Thyroid gland (tissue), 4 donors: ENCODE data around the gene ZFYVE9. TPM values are rescaled to one million over a fixed set of nuclear protein-coding genes. Genes with fewer than 3 reads are reported as not detected.

Source experiments
- DNase-seq, 2 donors: peaks; one replicate each; pipeline ENCODE4 v3.0.0-alpha.2; 2019
- H3K27ac ChIP-seq, 3 donors: fragments of 200-600 bp; sonication (generic); 1 replicate in 2 of 3; 2 replicates in 1 of 3; pipeline ENCODE4 v1.5.1; 2016 to 2019; ENCODE audit warnings: mild to moderate bottlenecking in 1 of 3, moderate library complexity in 1 of 3
- H3K27me3 ChIP-seq: fragments of 200-600 bp; sonication (generic); one replicate; pipeline ENCODE4 v1.5.1; 2019
- H3K36me3 ChIP-seq, 2 donors: fragments of 200-600 bp; sonication (generic); one replicate each; pipeline ENCODE4 v1.5.1; 2016 to 2019
- H3K4me1 ChIP-seq, 2 donors: fragments of 200-600 bp; sonication (generic); one replicate each; pipeline ENCODE4 v1.5.1; 2017 to 2019
- H3K4me3 ChIP-seq, 3 donors: fragments of 200-600 bp; sonication (generic); replicated peaks in 1 of 3; 1 replicate in 2 of 3; 2 replicates in 1 of 3; pipeline ENCODE4 v1.5.1; 2016; ENCODE audit warnings: mild to moderate bottlenecking in 1 of 3
- H3K9me3 ChIP-seq: fragments of 200-600 bp; sonication (generic); one replicate; pipeline ENCODE4 v1.5.1; 2017
- POLR2A ChIP-seq, 2 donors: fragments of 450-650 bp; IDR thresholded peaks; one replicate each; pipeline ENCODE4 v1.6.1; 2017; ENCODE audit warnings: antibody characterized with exemption in 2 of 2, mild to moderate bottlenecking in 2 of 2, moderate library complexity in 1 of 2
- WGBS, 2 donors: methylation state at CpG; one replicate each; pipeline ENCODE4 v1.1.5; 2017; 5-methylcytosine and 5-hydroxymethylcytosine counted together
- intact Hi-C: fragments of 100-400 bp; cut with DNase I; formaldehyde crosslinking; loops from one replicate; pipeline ENCODE4 v1.15.1; 2023
- total RNA-seq, 4 donors: library from RNA; depleted of rRNA; stranded (reverse); fragments of >200 nt; gene quantifications; one replicate each; pipeline ENCODE4 v1.2.3, GENCODE V29; 2016
- TF ChIP-seq, protein P1 (sequence below), 6 experiments: fragments of 200-600 bp in 3 of 6; fragments of 450-650 bp in 3 of 6; sonication (generic) in 3 of 6; IDR thresholded peaks; one replicate each; pipeline ENCODE4 v1.5.1; 2016 to 2019; ENCODE audit warnings: antibody characterized with exemption in 6 of 6, mild to moderate bottlenecking in 2 of 6, inconsistent platforms in 1 of 6, moderate library complexity in 1 of 6

ZFYVE9 gene
- total RNA-seq, 4 donors from 2014 or later = 51.1 to 58.8 (median 54.1) TPM

GRCh38 chr1:52359676-52360594, 218.0 kb downstream of the ZFYVE9 start:
- no peak for DNase-seq
- WGBS, 2 donors = 93 to 97% methylated on average over 22 to 24 of the region's 24 CpGs
- peaks cover 73 to 76% of the 10 kb centered on the region in 2 donors for H3K36me3 ChIP-seq

DNA sequence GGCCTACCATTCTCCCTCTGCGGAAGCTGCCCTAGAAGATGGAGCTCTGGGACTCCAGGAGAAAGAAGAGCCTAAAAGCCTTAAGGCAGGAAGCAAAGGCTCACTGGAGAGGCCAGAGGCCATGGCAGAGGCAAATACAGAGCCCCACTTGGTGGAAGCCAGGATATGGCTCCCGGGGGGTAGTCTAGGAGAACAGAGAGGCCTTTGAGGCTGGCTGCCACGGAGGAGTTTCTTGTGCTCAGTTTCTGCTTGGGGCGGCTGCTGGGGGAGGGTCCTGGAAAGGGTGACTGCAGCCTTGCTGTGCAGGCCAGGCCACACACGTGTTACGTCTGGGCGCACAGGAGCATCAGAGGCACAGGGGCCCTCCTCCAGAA, 218.7 kb downstream of the ZFYVE9 start:
- intact Hi-C loops = loop anchor here (10.0 kb wide), 1 partner anchor 306 kb away; the partner anchor contains the start of genes BTF3L4 and TXNDC12
- Histone ChIP-seq H3K27me3 (no peaks in the 10 kb centered on the region), H3K4me3 (no peak overlapping the region), H3K36me3 (peaks cover 67 to 70% of the 10 kb centered on the region in 2 donors), H3K4me1 (peaks cover 8 to 13% of the 10 kb centered on the region in 2 donors), H3K9me3 (no peaks in the 10 kb centered on the region), H3K27ac (no peak overlapping the region)
- TF ChIP-seq, protein P1, sequence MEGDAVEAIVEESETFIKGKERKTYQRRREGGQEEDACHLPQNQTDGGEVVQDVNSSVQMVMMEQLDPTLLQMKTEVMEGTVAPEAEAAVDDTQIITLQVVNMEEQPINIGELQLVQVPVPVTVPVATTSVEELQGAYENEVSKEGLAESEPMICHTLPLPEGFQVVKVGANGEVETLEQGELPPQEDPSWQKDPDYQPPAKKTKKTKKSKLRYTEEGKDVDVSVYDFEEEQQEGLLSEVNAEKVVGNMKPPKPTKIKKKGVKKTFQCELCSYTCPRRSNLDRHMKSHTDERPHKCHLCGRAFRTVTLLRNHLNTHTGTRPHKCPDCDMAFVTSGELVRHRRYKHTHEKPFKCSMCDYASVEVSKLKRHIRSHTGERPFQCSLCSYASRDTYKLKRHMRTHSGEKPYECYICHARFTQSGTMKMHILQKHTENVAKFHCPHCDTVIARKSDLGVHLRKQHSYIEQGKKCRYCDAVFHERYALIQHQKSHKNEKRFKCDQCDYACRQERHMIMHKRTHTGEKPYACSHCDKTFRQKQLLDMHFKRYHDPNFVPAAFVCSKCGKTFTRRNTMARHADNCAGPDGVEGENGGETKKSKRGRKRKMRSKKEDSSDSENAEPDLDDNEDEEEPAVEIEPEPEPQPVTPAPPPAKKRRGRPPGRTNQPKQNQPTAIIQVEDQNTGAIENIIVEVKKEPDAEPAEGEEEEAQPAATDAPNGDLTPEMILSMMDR (IDR thresholded peaks at IDR 0.05) = no peak
- TF ChIP-seq POLR2A (IDR thresholded peaks at IDR 0.05) = no peak
- no peak for DNase-seq
- WGBS, 2 donors = 87 to 92% methylated on average over 4 of the region's 7 CpGs

More at GRCh38 chr1:52359676-52360594, 218.0 kb downstream of the ZFYVE9 start:
- Histone ChIP-seq H3K4me1 (peaks cover 6 to 10% of the 10 kb centered on the region in 2 donors), H3K4me3 (no peak overlapping the region), H3K9me3 (no peaks in the 10 kb centered on the region), H3K27me3 (no peaks in the 10 kb centered on the region), H3K27ac (no peak overlapping the region)
- intact Hi-C loops = loop anchor here (10.0 kb wide), 1 partner anchor 305 kb away; the partner anchor contains the start of genes BTF3L4 and TXNDC12
- no peak for TF ChIP-seq POLR2A (IDR thresholded peaks at IDR 0.05)
- TF ChIP-seq, protein P1 (IDR thresholded peaks at IDR 0.05) = no peak

DNA sequence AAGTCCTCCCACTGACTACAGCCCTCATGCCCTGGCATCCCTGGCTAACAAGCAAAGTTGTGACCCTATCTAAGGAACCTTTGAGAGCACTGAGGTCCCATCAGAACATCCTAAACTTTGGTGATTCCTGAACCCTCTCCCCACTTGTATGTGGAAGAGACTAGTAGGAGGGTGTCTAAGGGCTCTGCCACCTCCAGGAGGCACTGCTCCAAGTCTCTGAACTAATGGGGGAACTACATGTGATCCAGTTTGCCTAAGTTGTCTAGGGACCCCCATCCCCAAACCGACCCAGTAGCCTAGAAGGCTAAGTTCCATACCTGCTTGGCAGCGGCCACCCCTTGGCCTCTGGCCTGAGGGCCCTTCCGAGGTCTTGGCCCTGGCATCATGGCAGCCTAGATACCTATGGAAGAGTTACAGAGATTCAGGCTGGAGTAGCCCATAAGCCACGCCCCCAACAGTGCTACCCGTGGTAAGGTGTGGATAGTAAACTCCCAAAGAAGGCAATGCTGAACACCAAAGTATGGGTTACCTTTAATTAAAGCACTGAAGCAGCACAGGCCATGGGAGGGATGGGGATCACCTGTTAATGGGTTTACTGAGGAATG, 222.4 kb downstream of the ZFYVE9 start:
- Histone ChIP-seq H3K4me3 (no peak overlapping the region), H3K4me1 (peaks cover 12 to 13% of the 10 kb centered on the region in 2 donors), H3K27ac (peak overlapping the region in 1 of 3 donors; percentile 87), H3K9me3 (no peaks in the 10 kb centered on the region), H3K36me3 (peaks cover 30 to 32% of the 10 kb centered on the region in 2 donors), H3K27me3 (no peaks in the 10 kb centered on the region)
- intact Hi-C loops = loop anchor here (10.0 kb wide), 1 partner anchor 310 kb away; the partner anchor contains the start of genes BTF3L4 and TXNDC12
- DNase-seq = no peak
- no peak for TF ChIP-seq POLR2A (IDR thresholded peaks at IDR 0.05)
- TF ChIP-seq, protein P1 (IDR thresholded peaks at IDR 0.05) = no peak
- 76 to 80% methylated on average over 4 to 5 of the region's 5 CpGs for WGBS, 2 donors

DNA sequence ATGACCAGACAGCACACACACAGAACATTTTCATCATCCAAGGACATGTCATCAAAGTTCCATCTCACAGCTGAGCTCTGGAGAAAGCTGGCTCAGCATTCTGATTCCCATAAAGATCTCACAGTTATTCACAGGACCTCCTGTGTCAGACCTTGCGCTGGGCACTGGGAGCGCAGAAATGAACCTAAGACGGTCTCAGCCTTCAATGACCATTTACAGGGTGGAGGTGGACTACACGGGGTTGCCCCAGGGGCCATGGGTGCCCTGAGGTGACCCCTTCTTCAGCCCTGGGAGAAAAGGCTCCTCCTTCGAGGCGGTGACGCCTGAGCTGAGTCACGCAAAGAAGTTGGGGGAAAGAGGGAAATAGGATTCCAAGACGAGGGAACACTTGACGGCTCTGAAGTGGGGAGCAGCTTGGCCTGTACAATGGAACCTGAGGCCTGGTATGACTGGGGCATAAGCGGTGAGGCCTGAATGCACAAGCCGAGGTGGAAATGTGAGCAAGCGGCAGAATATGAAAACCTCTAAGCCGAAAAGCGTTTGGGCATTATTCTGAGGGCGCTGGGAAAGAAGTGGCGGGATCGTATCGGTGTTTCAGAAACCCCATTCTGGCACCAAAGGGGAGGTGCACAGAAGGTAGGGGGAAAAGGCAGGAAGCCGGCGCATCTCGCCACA, 223.3 kb downstream of the ZFYVE9 start:
- DNase-seq = peak; percentile 70 to 71
- no peaks in the 10 kb centered on the region for H3K27me3 ChIP-seq
- intact Hi-C loops = loop anchor here (10.0 kb wide), 1 partner anchor 310 kb away; the partner anchor contains the start of genes BTF3L4 and TXNDC12
- peak overlapping the region; percentile 87 to 94 (median 88) for H3K27ac ChIP-seq
- H3K36me3 ChIP-seq = peaks cover 21 to 23% of the 10 kb centered on the region in 2 donors
- TF ChIP-seq, protein P1 (IDR thresholded peaks at IDR 0.05) = no peak
- peak; percentile 1 to 21 for TF ChIP-seq POLR2A (IDR thresholded peaks at IDR 0.05)
- H3K9me3 ChIP-seq = no peaks in the 10 kb centered on the region
- 8 to 10% methylated on average over 22 of the region's 22 CpGs for WGBS, 2 donors
- peak overlapping the region; percentile 59 to 98 (median 90) for H3K4me3 ChIP-seq
- H3K4me1 ChIP-seq = peaks cover 12 to 13% of the 10 kb centered on the region in 2 donors
